Stimulated activated CD4-positive, alpha-beta T cell treated with anti-CD3 and anti-CD28 coated beads, TNF-alpha, amount 100 ng/mL, for 24 hours (primary cell): ENCODE measurements around the gene CYGB.
"Not testable (repeated sequence)": the region's sequence is repeated elsewhere in the genome, so short reads cannot be mapped to it uniquely, and the experiment has no call there.

Experiments used
- DNase-seq, 3 experiments: peaks; one replicate each; pipeline ENCODE4 v3.0.0-alpha.2; 2020; ENCODE audit warnings: low read depth in 3 of 3

Gene CYGB

DNA sequence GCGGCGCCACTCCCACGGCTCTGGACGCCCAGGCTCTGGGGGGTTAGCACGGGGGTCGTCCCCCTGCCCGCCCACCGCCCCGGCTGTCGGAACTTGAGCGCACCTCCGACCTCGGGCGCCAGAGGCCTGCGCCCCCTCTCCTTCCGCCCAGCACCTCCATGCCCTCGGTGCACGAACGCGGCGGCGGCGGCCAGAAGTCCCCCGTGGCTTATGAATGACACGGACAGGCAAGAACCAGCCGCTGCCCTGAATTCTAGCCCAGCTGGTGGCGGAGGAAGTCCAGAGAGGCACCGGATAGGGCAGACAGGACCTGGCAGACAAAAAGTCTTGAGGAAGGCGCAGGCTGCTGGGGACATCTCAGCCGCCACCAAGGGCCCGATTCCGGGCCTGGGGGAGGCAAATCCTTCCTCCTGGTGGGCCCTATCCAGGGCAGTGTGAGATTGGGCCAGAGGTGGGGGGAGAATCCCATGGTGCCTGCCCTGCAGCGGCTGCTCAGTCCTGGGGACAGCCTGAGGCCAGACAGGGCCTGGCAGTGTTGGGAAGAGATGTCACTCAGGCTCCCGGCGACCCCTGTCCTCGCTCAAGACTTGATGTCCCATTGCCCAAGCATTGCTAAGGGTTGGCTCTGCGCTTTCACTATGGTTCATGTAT, 897 bp upstream of the CYGB start:
- no peak for DNase-seq

DNA sequence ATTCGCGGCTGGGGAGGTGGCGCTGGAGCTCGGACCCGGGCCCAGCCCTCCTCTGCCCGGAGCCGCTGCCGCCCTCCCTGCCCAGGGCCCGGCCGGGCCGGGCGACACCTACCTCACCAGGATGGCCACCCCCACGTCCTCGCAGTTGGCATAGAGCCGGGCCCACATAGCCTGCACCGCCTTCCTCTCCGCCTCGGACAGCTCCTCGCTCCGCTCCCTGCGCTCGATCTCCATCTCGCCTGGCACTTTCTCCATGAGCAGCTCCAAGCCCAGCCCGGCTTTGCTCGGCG, 276 bp downstream of the CYGB start:
- no peak for DNase-seq

DNA sequence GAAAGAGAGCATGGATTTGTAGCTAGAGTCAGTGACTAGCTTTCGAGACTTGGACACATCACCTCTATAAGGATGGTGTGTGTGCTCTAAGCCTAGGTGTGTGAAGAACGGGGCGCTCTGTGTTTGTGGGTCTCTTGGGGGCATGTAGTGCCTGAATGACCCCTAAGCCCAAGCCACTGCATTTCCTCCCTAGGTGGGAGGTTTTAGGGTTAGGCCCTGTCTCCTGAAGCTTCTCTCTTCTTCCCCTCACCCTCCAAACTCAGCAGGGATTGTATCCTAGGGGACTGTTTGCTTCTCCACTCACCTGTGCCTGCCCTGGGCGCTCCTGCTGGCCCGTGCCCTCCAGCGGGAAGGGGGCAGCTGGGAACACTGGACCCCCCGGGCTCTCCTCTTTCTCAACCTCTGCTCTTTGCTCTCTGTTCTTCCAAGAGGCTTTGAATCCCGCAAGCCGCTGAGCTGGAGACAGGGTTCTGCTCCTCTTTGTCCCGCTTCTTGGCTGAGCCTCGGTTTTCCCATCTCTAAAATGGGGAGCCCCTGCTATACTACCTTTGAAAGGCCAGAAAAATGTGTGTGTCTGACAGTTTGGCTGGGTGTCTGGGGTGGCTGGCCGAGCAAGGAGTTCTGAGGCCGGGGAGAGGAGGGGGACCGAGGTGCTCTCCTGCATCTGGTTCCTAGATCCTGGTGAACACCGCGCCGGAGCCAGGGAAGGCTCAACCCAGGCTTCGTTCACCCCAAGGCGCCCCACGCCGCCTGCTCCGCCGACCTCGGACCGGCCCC, 810 bp downstream of the CYGB start:
- no peak for DNase-seq

DNA sequence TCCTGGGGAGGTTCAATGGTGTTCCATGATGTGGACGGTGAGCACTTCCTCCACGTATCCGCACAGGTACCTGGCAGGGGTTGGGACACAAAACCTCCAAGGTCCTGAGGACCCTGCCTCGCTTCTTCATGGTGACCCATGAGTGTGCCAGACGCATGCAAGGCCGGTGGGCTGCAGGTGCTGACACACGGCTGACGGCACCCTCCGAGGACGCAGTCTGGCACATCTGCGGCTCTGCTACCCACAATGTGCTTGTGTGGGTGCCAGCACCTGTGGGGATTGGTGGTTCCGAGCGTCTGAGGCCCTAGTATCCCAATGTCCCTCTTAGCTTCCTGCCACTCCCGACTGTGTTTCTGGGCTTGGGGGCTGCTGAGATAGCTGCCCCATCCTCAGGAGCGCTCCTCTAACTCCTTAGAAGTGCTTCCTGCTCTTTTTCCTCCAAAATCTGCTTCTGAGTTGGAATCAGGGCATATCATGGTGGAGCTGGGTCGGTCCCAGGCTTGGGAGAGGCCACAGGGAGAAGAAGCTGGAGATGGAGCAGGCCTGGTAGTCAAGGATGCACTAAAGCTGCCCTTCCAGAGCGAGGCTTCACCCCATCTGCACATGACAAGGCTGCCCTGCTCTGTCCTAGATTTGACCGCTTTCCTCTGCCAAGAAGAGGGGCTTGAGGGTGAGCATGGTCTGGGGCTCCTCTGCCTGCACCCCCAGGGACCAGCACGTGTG, 1.6 kb downstream of the CYGB start:
- no peak for DNase-seq

DNA sequence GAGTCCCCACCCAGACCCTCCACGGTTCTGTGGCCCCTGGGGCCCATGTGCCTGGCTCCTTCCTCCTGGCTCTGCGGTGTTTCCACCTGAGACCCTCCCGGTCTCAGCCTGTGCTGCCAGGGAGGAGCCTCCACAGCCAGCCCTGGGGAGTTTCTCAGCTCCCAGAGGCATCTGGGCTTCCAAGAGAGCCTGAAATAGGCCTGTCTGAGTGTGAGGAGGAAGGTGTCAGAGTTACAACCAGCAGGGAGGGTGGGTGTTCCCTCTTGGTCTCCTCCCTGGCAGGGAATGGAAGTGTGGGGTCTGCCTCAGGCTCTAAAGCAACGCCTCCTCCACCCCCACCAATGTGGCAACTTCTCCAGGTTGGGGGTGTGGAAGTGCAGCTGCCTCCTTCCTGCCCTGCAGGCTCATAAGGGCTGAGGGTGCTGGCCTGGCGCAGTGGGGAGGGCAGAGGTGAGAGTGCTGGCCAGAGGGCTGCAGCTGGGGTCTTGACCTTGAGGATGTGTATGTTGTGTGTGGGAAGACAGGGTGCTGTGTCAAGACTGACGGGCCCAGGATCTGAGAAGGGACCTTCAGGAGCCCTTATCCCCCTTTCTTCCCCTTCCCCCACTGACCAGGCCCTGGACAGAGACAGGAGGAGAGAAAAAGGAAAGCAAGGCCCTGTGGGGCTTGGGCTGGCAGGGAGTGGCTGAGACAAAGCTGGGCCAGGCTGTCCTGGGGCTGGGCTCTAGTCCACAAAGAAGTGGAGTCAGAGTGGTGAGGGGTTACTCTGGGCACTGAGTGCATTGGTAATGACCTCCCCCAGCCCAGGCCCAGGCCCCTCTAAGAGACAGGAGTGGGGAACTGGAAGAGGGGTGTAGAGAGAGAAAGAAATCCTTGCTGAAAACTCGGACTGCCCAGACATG, 2.4 kb downstream of the CYGB start:
- DNase-seq, result no peak

DNA sequence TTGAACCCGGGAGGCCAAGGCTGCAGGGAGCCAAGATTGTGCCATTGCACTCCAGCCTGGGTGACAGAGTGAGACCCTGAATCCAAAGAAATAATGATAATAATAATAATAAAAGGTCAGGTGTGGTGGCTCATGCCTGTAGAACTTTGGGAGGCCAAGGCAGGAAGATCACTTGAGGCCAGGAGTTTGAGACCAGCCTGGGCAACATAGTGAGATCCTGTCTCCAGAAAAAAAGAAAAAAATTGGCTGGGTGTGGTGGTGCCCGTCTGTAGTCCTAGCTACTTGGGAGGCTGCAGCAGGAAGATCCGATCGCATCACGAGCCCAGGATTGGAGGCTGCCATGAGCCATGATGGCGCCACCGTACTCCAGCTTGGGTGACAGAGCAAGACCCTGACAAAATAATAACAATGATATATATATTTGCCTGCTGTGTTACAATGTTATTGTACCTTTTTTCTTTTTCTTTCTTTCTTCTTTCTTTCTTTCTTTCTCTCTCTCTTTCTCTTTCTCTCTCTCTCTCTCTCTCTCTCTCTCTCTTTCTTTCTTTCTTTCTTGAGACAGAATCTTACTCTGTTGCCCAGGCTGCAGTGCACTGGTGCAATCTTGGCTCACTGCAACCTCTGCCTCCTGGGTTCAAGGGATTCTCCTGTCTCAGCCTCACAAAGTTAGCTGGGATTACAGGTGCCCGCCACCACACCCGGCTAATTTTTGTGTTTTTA, 3.7 kb downstream of the CYGB start:
- DNase-seq, result not testable (repeated sequence)

DNA sequence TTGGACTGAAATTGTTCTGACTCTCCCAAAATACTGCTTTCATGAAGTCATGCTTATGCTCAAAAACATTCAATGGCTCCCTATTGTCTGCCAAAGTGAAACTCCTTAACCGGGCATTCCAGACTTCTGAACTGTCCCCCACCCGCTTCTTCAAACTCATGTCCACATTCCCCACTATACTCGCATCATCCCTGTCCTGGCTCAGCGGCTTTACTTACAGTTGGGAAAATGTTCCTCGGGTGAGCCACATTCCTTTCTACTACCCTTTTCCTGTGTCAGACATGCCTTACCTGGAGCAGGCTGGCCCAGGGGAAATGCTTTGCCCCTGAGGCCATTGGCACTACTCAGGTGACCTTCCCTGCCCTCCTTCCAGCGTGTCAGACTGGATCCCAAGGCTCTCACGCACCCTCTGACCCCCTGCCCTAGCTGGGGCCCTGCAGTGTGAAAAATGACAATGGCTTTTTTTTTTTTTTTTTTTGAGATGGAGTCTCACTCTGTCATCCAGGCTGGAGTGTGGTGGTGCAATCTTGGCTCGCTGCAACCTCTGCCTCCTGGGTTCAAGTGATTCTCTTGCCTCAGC, 5.3 kb downstream of the CYGB start:
- DNase-seq, result no peak

DNA sequence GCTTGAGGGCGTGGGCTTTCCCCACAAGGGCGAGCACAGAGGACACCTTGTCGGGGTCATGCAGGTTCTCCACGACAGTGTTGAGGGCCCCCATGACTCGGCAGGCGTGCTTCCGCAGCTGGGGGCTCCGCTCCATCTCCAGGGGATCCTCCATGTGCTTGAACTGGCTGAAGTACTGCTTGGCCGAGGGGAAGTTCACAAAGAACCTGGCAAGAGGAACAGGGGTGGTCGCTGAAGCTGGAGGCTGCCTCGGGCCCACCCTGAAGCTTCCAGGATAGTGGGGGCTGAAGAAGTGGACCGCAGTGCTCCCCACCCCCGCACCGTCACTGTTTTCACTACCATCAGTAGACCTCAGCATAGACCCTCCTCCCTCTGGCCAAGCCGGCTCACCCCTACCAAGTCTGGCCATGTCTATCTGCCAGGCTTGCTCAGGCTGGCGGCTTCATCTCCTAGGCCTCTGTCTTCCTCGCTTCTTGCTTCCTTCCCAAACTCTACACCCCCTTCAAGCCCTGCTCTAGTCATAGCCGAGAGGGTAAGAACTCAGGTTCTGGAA, 5.9 kb downstream of the CYGB start:
- DNase-seq, result no peak

DNA sequence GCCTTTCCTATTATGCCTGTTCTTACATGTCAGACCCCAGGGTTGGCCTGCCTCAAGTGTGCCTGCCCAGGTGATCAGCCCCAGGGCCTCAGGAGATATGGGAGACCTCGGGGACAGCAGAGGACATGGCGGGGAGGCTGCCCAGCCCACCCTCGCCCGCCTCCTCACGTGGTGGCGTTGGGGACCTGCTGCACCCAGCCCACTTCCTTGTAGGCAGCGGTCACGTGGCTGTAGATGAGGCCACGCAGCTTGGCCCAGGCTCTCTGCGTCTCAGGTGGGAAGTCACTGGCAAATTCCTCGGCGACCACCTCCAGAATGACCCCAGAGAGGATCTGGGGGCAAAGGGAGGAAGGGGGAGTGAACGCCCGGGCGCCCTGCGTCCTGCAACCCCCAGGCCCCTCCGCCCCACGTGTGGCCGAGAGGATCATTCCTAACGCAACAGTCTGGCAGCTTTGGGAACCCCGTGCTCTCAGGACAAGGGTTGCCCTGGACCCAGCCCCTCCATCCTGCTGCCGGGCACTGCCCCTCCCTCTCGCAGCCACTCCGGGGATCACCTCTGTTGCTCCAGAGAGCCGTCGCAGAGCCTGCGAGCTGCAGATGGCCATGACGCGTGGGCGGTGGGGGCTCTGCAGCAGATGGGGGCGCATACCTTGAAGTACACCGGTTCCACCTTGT, 6.6 kb downstream of the CYGB start:
- no peak for DNase-seq

DNA sequence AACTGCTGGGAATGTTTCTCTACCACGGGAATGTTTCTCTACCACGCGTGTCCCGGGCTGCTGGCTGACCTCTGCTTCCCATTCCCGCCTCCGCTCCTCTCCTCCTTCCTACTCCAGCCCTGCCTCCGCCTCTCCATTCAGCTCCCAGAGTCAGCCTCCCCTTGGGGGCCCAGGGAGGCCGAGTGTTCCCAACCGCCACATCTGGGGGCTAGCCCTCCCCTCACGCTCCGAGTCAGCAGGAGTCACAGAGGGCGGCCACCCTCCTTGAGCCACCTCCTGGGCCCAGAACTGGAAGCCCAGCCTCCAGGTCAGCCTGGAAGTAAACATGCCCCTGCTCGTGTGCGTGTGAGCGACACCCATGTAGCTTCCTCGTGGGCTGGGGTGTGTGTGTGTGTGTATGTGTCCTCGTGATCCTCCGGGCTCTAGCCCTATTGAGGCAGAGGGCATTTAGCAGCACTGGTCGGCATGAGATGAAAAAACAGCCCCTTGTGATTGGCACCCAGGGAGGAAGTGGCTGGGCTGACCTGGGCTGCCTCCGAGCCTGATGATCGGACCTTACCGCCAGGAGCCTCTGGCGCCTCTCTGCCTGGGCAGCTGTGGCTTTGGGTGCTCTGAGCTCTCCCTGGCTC, 7.3 kb downstream of the CYGB start:
- DNase-seq, result no peak

DNA sequence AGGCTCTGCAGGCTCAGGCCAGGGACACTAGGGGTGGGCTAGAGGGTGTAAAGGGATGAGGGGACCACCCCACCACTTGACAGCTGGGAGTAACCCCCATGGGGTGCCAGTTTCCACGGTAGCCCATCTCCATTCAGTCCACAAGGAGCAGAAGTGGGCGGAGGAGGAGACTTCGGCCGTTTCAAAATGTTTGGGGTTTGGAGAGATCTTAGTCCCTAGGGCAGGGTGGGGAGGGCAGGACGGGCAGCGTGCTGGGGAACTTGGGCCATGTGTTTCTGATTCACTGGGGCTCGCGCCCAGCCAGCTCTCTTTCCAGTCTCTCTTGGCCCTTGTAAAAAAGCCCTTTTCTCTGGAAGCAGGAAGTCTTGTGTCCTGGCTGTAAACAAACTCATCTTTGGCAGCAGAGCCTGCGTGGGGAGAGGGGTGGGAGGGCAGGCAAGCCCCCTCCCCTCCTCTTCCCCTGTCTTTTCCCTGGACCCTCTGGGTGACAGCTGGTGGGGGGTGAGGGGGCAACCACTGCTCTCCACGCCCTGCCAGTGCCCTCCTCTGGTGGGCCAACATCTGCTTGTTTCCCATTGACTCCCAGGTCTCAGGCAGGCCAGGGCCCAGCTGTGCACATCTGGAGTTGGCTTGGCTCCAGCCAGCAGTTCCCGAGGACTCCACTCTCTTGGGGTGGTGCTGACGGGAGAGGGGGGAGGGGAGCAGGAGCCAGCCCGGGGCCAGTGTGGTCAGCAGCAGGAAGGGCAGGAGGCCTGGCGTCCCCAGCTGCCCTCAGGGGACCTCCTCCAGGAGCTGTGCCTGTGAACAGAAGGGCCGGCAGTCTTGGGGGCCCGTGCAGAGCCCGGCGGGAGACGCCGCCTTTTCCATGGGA, 8.1 kb downstream of the CYGB start:
- no peak for DNase-seq

DNA sequence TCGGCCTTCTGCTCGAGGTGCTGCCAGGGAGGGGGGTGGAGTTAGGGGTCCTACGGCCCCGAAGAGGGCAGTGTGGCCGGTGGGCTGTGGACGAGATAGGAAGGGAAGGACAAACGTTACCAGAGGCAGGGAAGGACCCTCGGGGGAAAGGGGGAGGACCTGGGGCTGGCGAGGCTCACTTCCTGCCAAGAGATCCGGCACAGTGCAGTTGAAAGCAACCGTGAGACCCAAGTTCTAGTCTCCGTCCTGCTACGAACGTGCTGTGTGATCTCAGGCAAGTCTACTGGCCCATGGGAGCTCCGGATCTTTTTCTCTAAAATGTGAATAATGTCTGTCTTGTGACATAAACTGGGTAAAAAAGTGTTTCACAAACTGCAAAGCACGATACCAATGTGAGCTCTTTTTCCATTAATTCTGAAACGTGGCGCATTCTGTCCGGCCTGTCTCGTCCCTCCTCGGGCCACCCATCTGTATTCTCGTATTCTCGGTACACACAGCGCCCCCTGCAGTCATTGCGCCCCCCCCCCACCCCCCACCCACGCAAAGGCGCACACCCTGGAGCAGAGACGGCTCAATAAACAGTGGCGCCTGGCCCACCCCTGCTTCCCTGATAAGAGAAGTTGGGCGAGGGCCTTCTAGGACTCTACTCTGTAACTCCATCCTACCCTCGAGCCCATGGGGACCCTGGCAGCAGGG, 8.8 kb downstream of the CYGB start:
- DNase-seq, result no peak

DNA sequence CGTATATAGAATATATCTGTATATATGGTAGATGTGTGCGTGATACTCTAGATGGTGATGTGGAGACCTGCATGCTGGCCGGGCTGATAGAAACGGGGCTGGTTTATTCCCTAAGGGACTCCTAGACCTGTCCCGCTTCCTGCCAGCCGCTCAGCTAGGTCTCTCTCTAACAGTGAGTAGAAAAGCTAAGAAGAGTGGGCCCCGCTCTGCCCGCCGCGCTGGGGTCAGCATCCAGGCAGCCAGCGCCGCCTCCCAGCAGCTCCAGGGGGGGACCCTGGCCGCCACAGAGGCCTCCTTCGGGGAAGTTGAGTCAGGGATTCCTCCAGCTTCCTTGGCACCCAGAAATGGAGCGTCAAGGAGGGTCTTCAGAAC, 9.4 kb downstream of the CYGB start:
- DNase-seq, result no peak

DNA sequence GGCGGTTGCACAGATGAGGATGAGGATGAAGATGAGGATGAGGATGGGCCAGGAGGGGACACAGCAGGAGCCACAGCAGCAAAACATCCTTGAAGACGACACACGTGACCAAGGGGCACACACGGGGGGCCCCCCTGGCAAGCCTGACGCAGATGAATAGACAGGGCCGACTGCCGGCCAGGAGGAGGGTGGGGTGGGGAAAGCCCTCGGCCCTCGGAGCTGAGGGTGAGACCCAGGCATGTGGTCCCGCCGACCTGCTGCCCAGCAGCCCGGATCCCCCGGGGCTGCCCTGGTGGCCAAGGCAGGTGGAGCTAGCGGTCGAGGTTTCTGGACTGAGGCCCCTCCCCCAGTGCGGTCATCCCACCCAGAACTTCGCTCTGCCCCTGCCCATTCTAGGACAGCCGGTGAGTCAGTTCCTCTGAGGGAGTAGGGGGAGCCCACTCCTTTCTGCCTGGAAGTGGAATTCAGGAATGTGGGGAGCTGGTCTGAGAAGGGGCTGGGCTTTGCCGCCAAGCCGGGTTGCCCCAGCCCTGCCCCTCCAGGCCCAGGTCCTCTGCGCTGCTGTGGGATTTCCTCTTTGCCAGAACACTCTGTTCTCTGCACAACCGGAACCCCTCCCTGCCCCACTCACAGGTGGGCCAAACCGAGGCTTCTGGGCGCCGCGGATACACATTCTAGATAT, 9.9 kb downstream of the CYGB start:
- DNase-seq, result peak in 1 of 3 experiments; percentile 8

DNA sequence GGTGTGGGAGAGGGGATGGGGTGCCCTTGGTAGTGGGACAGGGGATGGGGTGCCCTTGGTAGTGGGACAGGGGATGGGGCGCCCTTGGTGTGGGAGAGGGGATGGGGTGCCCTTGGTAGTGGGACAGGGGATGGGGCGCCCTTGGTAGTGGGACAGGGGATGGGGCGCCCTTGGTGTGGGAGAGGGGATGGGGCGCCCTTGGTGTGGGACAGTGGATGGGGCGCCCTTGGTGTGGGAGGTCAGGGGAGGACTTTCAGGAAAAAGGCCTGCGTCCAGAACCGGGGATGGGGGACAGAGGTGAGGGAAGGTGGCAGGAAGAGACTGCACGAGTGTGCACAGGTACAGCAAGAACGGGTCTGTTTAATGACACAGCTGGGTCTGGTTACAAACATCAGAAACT, 10.5 kb downstream of the CYGB start:
- not testable (repeated sequence) for DNase-seq

DNA sequence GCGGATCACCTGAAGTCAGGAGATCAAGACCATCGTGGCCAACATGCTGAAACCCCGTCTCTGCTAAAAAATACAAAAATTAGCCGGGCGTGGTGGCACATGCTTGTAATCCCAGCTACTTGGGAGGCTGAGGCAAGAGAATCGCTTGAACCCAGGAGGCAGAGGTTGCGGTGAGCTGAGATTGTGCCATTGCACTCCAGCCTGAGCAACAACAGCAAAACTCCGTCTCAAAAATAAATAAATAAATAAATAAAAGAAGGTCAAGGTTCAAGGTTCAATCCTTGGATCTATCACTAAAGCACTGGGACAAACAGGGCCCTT, 12.0 kb downstream of the CYGB start:
- not testable (repeated sequence) for DNase-seq

DNA sequence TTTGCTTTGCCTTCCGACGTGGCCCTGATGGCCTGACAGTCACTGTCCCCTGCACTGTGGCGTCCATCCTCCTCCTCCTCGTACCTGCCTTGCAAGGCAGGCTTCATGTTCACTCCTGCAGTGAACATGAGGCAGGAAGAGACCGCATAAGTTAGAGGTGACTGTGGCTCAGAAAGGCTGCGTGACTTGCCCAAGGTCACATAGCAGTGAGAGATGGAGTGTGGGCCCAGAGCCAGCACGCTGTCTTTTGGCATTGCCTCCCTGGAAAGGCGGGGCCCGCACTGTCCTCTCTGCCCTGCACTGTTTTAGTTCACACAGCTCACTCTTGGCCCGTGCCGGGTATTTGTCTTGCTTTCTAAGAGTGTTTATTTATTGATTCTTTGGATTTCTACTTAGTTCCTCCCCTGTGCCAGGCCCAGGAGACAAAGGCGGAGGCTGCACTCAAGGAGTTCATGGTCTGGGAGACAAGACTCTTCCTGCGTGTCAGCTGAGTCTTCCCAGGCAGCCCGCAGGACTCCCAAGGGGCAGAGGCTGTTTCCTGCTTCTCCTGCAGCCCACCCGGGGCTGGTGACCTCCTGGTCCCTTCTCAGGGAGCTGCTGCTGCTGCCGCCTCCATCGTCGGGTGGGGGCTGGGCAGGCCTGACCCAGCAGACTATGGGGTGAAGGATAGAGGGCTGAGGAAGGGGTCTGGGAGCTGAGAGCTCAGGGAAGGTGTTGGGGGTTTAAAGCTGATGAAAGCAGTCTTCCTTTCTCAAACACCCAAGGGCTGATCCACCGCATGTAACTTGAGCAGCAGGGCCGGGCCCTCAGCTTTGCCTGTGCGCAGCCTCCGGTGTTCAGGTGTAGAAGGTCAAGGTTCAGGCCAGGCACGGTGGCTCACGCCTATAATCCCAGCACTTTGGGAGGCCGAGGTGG, 12.7 kb downstream of the CYGB start:
- DNase-seq, result no peak
